ENCODE results near the gene PI4K2A.
A peak's percentile ranks its signal among the peaks of the same experiment; 100 is the strongest.

PI4K2A gene

GRCh38 chr10:97667463-97667862 lies 27.0 kb downstream of the PI4K2A start:
- no peak for TF ChIP-seq CTCF (IDR thresholded peaks at IDR 0.05)

- no peak for TF ChIP-seq CTCF (IDR thresholded peaks at IDR 0.05)
These were observed 29.1 kb downstream of the PI4K2A start for GRCh38 chr10:97669571-97669970.

- no peak for TF ChIP-seq CTCF (IDR thresholded peaks at IDR 0.05)
These were observed 33.5 kb downstream of the PI4K2A start for GRCh38 chr10:97673736-97674525.

GRCh38 chr10:97675222-97675621 lies 34.8 kb downstream of the PI4K2A start:
- TF ChIP-seq CTCF (IDR thresholded peaks at IDR 0.05), result no peak

GRCh38 chr10:97676770-97677581 lies 36.5 kb downstream of the PI4K2A start:
- peak; percentile 86 for TF ChIP-seq CTCF (IDR thresholded peaks at IDR 0.05)

GRCh38 chr10:97679594-97679993 lies 39.1 kb downstream of the PI4K2A start:
- TF ChIP-seq CTCF (IDR thresholded peaks at IDR 0.05), result no peak

- no peak for TF ChIP-seq CTCF (IDR thresholded peaks at IDR 0.05)
These were observed 41.6 kb downstream of the PI4K2A start for GRCh38 chr10:97682042-97682441.
